Naive thymus-derived CD4-positive, alpha-beta T cell (primary cell): ENCODE results near the gene AMY1C. TPM values are rescaled to one million over a fixed set of nuclear protein-coding genes. Genes with fewer than 3 reads are reported as not detected.
"Not testable (repeated sequence)": the region's sequence is repeated elsewhere in the genome, so short reads cannot be mapped to it uniquely, and the experiment has no call there.

Experiments
- ATAC-seq: fragments of 150-1000 bp; cut with Tn5 transposase; 2 replicates; pipeline ENCODE4 v1.10.0; 2021; ENCODE audit warnings: mild to moderate bottlenecking, moderate library complexity
- CTCF ChIA-PET: fragments of 350-600 bp; sonication (Branson Sonifier 250); formaldehyde crosslinking; loops from one replicate; lab custom pipeline; 2021; ENCODE audit warnings: antibody characterized with exemption; lab: Charles Lee
- POLR2A ChIA-PET: fragments of 350-600 bp; sonication (Branson Sonifier 250); formaldehyde crosslinking; loops from one replicate; lab custom pipeline; 2021; ENCODE audit warnings: antibody characterized with exemption, inconsistent platforms; lab: Charles Lee
- DNase-seq, 9 donors: peaks; one replicate each; pipeline versions ENCODE4 v3.0.0 to v3.0.0-alpha.2; 2020 to 2022; ENCODE audit warnings: mixed read lengths in 1 of 9
- H3K27ac ChIP-seq: one replicate; pipeline ENCODE4 v1.7.0; 2013; ENCODE audit warnings: mild to moderate bottlenecking, low read depth, low read length, moderate library complexity
- H3K27me3 ChIP-seq, 2 donors: one replicate each; pipeline ENCODE4 v1.7.0; 2013; ENCODE audit warnings: low read length in 2 of 2, mild to moderate bottlenecking in 2 of 2, moderate library complexity in 2 of 2; ENCODE audit not compliant: control insufficient read depth in 2 of 2, insufficient read depth in 2 of 2
- H3K36me3 ChIP-seq, 3 experiments: 1 replicate in 2 of 3; 2 replicates in 1 of 3; pipeline ENCODE4 v1.7.0; 2013; ENCODE audit warnings: low read length in 3 of 3, mild to moderate bottlenecking in 3 of 3, moderate library complexity in 1 of 3; ENCODE audit not compliant: insufficient read depth in 3 of 3, control insufficient read depth in 2 of 3
- H3K4me1 ChIP-seq, 2 donors: one replicate each; pipeline ENCODE4 v1.7.0; 2013; ENCODE audit warnings: low read length in 2 of 2, mild to moderate bottlenecking in 2 of 2, moderate library complexity in 1 of 2; ENCODE audit not compliant: control insufficient read depth in 2 of 2, insufficient read depth in 2 of 2
- H3K4me3 ChIP-seq: 2 replicates; pipeline ENCODE4 v1.7.0; 2013; ENCODE audit warnings: mild to moderate bottlenecking, low read length
- H3K9me3 ChIP-seq, 3 experiments: 1 replicate in 2 of 3; 2 replicates in 1 of 3; pipeline ENCODE4 v1.7.0; 2013; ENCODE audit warnings: low read length in 3 of 3; ENCODE audit not compliant: control insufficient read depth in 2 of 3
- H3K27ac Mint-ChIP-seq, 9 donors: one replicate each; pipeline ENCODE4 v1.8.0; 2020 to 2022; ENCODE audit warnings: mixed read lengths in 9 of 9, mild to moderate bottlenecking in 8 of 9, moderate library complexity in 5 of 9, inconsistent platforms in 2 of 9
- H3K27me3 Mint-ChIP-seq, 5 donors: one replicate each; pipeline ENCODE4 v1.8.0; 2021 to 2022; ENCODE audit warnings: mixed read lengths in 5 of 5, mild to moderate bottlenecking in 1 of 5
- H3K36me3 Mint-ChIP-seq, 5 donors: one replicate each; pipeline ENCODE4 v1.8.0; 2020 to 2022; ENCODE audit warnings: mixed read lengths in 5 of 5, mild to moderate bottlenecking in 3 of 5, inconsistent platforms in 1 of 5
- H3K4me1 Mint-ChIP-seq, 7 donors: one replicate each; pipeline ENCODE4 v1.8.0; 2020 to 2022; ENCODE audit warnings: mixed read lengths in 7 of 7, mild to moderate bottlenecking in 3 of 7, inconsistent platforms in 1 of 7
- H3K4me3 Mint-ChIP-seq, 10 donors: one replicate each; pipeline ENCODE4 v1.8.0; 2020 to 2022; ENCODE audit warnings: mild to moderate bottlenecking in 10 of 10, mixed read lengths in 10 of 10, moderate library complexity in 6 of 10, inconsistent platforms in 2 of 10
- H3K9me3 Mint-ChIP-seq, 11 donors: one replicate each; pipeline ENCODE4 v1.8.0; 2020 to 2022; ENCODE audit warnings: mixed read lengths in 11 of 11, mild to moderate bottlenecking in 4 of 11, inconsistent platforms in 1 of 11, moderate library complexity in 1 of 11
- intact Hi-C, 2 donors: fragments of 100-400 bp; cut with micrococcal nuclease; formaldehyde crosslinking; loops; one replicate each; pipeline ENCODE4 v1.15.1; 2023
- polyA plus RNA-seq, 2 donors: library from polyadenylated mRNA; unstranded; fragments of 300-500 nt; fragmentation: Illumina TruSeq; gene quantifications; one replicate each; pipeline ENCODE4 v1.2.3, GENCODE V29; 2021
- total RNA-seq, 6 experiments: library from RNA in 5 of 6; stranded (reverse) in 5 of 6; gene quantifications; 1 replicate in 5 of 6; 2 replicates in 1 of 6; pipeline ENCODE4 v1.2.3 and lab custom pipeline; 2021 to 2026

The AMY1C gene
- total RNA-seq (not detected), polyA plus RNA-seq (not detected), total RNA-seq (lab: John Stamatoyannopoulos, UW) (not detected)

DNA sequence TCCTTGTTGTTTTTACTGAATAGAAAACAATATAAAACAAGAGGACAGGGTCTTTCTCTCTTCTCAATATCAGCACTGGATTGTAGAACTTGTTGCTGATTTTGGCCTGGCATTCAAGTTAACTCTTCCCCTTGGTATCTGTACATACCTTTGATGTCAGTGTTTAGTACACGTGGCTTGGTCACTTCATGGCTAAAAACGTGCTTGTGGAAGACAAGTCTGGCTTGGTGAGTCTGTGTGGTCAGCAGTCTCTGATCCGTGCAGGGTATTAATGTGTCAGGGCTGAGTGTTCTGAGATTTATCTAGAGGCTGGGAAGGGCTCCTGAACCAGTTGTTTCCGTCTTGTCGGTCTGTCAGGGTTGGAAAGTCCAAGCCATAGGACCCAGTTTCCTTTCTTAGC is at the start of gene AMY1C:
Gene AMY1C, plus strand, starts transcription at position 301 of the 400 bp plus-strand sequence. CDS start 572 bp downstream, outside the sequence.
- H3K9me3 Mint-ChIP-seq, intact Hi-C loops, CTCF ChIA-PET, H3K27me3 ChIP-seq, H3K9me3 ChIP-seq, H3K27me3 Mint-ChIP-seq, H3K4me1 ChIP-seq, H3K36me3 Mint-ChIP-seq, H3K27ac ChIP-seq, H3K4me3 ChIP-seq, ATAC-seq, H3K4me1 Mint-ChIP-seq, H3K36me3 ChIP-seq, POLR2A ChIA-PET, DNase-seq, H3K4me3 Mint-ChIP-seq, H3K27ac Mint-ChIP-seq: not testable (repeated sequence)

DNA sequence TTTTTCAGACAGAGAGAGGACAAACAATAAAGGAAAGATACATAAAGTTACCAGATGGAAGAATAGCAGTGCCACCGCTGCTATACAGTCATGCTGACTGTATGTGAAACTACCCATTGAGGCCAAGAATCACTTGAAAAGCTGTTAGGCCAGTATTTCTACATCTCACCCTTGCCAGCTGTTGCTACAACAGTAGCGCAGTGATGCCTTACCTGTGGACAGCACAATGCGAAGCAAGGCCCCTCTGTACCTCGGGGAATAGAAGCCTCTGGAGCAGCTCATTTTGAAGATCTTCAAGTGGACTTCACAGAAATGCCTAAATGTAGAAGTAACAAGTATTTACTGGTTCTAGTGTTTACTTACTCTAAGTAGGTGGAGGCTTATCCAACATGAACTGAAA is 49.0 kb upstream of the AMY1C start:
- H3K4me1 ChIP-seq, H3K4me3 ChIP-seq, ATAC-seq, H3K27me3 ChIP-seq, H3K4me1 Mint-ChIP-seq, POLR2A ChIA-PET, H3K4me3 Mint-ChIP-seq, H3K9me3 Mint-ChIP-seq, H3K27ac Mint-ChIP-seq, H3K27ac ChIP-seq, H3K27me3 Mint-ChIP-seq, H3K36me3 Mint-ChIP-seq, DNase-seq, intact Hi-C loops, H3K36me3 ChIP-seq, CTCF ChIA-PET, H3K9me3 ChIP-seq: not testable (repeated sequence)

DNA sequence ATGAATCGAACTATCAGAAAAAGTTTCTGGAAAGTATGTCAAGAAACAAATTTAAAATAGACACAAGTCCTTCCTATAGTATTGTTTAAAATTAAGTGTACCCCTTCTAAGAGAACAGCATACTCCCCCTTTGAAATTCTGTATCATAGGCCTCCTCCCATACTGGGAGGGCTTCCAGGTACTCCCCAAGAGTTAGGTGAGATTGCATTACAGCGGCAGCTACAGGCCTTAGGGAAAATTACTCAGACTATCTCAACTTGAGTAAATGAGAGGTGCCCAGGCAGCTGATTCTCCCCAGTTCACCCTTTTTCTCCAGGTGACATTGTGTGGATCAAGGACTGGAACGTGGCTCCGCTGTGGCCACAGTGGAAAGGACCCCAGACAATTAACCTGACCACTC is 48.4 kb upstream of the AMY1C start:
- H3K36me3 ChIP-seq: not testable (repeated sequence)

DNA sequence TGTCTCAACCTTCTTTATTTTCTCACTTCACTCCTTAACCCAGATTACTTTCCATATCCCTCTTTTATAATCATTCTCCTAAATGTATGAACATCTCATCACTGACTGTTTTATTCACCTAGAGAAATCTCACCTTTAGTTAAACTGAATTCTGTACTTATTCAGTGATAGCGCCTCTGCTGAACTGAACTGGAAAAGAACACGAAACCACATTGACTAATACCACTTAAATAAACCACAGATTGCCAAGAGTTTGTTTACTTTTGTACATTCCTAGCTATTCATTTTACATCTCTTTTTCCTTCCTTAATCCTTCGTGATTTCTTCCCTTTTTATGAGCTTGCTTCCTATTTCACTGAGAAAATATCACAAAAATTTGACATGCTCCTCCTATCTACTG is 42.0 kb upstream of the AMY1C start:
- H3K4me3 ChIP-seq, H3K4me1 ChIP-seq, H3K36me3 Mint-ChIP-seq, H3K27ac Mint-ChIP-seq, intact Hi-C loops, H3K27me3 ChIP-seq, ATAC-seq, H3K9me3 ChIP-seq, H3K4me3 Mint-ChIP-seq, H3K36me3 ChIP-seq, H3K27me3 Mint-ChIP-seq, DNase-seq, H3K27ac ChIP-seq, CTCF ChIA-PET, H3K9me3 Mint-ChIP-seq, POLR2A ChIA-PET, H3K4me1 Mint-ChIP-seq: not testable (repeated sequence)

More for the DNA sequence above, 48.4 kb upstream of the AMY1C start:
- H3K27ac Mint-ChIP-seq, POLR2A ChIA-PET, H3K27me3 Mint-ChIP-seq, DNase-seq, H3K9me3 Mint-ChIP-seq, CTCF ChIA-PET, H3K36me3 Mint-ChIP-seq, H3K4me3 Mint-ChIP-seq, H3K4me1 ChIP-seq, H3K9me3 ChIP-seq, H3K4me3 ChIP-seq, ATAC-seq, H3K4me1 Mint-ChIP-seq, H3K27ac ChIP-seq, H3K27me3 ChIP-seq, intact Hi-C loops: not testable (repeated sequence)

DNA sequence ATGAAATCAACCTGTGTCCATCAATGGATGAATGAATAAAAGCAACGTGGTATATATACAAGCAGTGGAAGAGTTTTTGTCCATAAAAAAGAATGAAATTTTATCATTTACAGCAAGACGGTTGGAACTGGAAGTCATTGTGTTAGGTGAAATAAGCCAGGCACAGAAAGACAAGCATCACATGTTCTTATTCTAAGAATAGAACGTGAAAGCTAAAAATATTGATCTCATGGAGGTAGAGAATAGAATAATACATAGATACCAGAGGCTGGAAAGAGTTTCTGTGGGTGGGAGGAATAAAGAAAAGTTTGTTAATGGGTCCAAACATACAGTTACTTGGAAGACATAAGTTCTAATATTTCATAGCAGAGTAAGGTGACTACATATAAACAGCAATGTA is 39.3 kb upstream of the AMY1C start:
- intact Hi-C loops, H3K9me3 ChIP-seq, H3K9me3 Mint-ChIP-seq, DNase-seq, H3K27me3 ChIP-seq, ATAC-seq, CTCF ChIA-PET, H3K36me3 Mint-ChIP-seq, H3K4me1 ChIP-seq, H3K4me3 ChIP-seq, POLR2A ChIA-PET, H3K4me1 Mint-ChIP-seq, H3K4me3 Mint-ChIP-seq, H3K27ac ChIP-seq, H3K27ac Mint-ChIP-seq, H3K36me3 ChIP-seq, H3K27me3 Mint-ChIP-seq: not testable (repeated sequence)

DNA sequence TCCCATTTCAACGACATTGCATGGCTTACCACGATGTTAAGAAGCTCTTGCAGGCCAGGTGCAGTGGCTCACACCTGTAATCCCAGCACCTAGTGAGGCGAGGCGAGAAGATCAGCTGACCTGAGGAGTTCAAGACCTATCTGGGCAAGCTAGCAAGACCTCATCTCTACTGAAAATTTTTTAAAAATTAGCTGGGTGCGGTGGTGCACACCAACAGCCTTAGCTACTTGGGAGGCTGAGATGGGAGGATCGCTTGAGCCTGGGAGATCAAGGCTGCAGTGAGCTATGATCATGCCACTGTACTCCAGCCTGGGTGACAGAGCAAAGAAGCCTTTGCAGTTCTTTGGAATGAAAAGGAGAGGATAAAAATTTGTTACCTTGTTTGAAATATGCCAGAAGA is 32.3 kb upstream of the AMY1C start:
- POLR2A ChIA-PET, H3K4me1 ChIP-seq, H3K9me3 Mint-ChIP-seq, intact Hi-C loops, H3K36me3 ChIP-seq, H3K27me3 ChIP-seq, H3K4me3 ChIP-seq, H3K27ac ChIP-seq, H3K36me3 Mint-ChIP-seq, ATAC-seq, H3K9me3 ChIP-seq, H3K4me3 Mint-ChIP-seq, H3K27me3 Mint-ChIP-seq, H3K4me1 Mint-ChIP-seq, CTCF ChIA-PET, H3K27ac Mint-ChIP-seq, DNase-seq: not testable (repeated sequence)

DNA sequence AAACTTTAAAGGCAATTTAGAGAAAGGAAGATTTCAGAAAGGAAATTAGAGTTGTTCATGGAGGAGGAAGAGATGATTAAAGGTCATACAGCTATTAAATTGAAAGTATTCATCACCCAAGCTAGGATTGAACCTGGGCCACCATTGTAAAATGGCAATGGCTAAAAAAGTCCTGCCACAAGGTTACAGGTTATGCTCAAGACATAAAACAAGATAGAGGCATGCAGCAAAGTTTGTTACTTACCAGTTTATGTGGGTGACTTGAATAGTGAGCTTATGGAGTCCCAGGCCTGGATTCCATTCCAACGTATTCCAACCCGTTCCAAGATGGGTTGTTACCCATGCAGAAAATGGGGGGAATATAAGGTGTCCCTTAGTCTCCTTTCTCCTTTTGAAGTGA is 28.2 kb upstream of the AMY1C start:
- H3K4me1 Mint-ChIP-seq, H3K4me1 ChIP-seq, H3K9me3 ChIP-seq, POLR2A ChIA-PET, DNase-seq, H3K36me3 Mint-ChIP-seq, H3K4me3 ChIP-seq, H3K9me3 Mint-ChIP-seq, H3K27ac ChIP-seq, H3K27me3 Mint-ChIP-seq, CTCF ChIA-PET, H3K36me3 ChIP-seq, H3K4me3 Mint-ChIP-seq, intact Hi-C loops, H3K27me3 ChIP-seq, ATAC-seq, H3K27ac Mint-ChIP-seq: not testable (repeated sequence)
